WTC11 (cell line): ENCODE measurements around the gene LAMC2.

Experiments
- CREB1 ChIP-seq: sonication (generic); formaldehyde crosslinking; IDR thresholded peaks from 2 replicates; pipeline ENCODE4 v1.8.0; 2023; ENCODE audit warnings: mild to moderate bottlenecking, missing genetic modification reagents
- E2F5 ChIP-seq: sonication (generic); formaldehyde crosslinking; IDR thresholded peaks from 2 replicates; pipeline ENCODE4 v1.8.1; 2022; ENCODE audit warnings: mild to moderate bottlenecking, moderate library complexity, missing genetic modification reagents
- EMX1 ChIP-seq: fragments of 250-450 bp; sonication (Bioruptor Pico); IDR thresholded peaks from 2 replicates; pipeline ENCODE4 v1.8.0; 2021; ENCODE audit warnings: mild to moderate bottlenecking
- MAX ChIP-seq: sonication (generic); formaldehyde crosslinking; IDR thresholded peaks from 2 replicates; pipeline ENCODE4 v1.8.0; 2022; ENCODE audit warnings: mild to moderate bottlenecking, missing genetic modification reagents
- MYBL2 ChIP-seq: sonication (generic); formaldehyde crosslinking; IDR thresholded peaks from 2 replicates; pipeline ENCODE4 v1.8.1; 2023; ENCODE audit warnings: mild to moderate bottlenecking, moderate library complexity, missing genetic modification reagents
- TCF7 ChIP-seq: sonication (generic); formaldehyde crosslinking; IDR thresholded peaks from 2 replicates; pipeline ENCODE4 v1.8.0; 2022; ENCODE audit warnings: mild to moderate bottlenecking, low read depth, missing genetic modification reagents, moderate library complexity
- USF2 ChIP-seq: sonication (generic); formaldehyde crosslinking; IDR thresholded peaks from 2 replicates; pipeline ENCODE4 v1.8.1; 2023; ENCODE audit warnings: mild to moderate bottlenecking, missing genetic modification reagents, moderate library complexity
- ZBTB21 ChIP-seq: sonication (generic); formaldehyde crosslinking; IDR thresholded peaks from 2 replicates; pipeline ENCODE4 v1.8.1; 2023; ENCODE audit warnings: mild to moderate bottlenecking, missing genetic modification reagents, borderline replicate concordance
- TF ChIP-seq, protein P1 (sequence below): fragments of 200-600 bp; IDR thresholded peaks from 2 replicates; pipeline ENCODE4 v1.8.0; 2022; ENCODE audit warnings: antibody characterized with exemption

DNA sequence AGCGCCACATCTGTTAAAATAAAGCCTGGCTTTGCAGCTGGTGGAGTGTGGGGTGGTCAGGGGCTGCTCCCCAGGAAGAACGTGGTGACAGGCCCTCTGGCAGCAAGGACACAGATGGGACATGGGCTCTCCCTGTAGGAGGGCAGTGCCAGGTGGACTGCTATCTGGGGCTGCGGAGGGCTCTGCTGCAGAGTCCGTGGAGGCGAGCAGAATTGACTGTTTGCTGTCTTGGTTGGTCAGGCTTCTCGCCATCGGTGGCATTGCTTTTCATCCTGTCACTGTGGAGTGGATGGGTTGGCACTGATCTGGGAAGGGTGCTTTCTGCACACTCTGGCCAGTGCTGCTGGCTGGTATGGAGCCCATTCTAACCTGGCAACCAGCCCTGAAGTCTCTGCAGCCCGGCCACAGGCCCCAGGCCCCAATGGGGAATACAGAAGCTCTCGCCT lies 103.0 kb downstream of the LAMC2 start:
- TF ChIP-seq, protein P1, sequence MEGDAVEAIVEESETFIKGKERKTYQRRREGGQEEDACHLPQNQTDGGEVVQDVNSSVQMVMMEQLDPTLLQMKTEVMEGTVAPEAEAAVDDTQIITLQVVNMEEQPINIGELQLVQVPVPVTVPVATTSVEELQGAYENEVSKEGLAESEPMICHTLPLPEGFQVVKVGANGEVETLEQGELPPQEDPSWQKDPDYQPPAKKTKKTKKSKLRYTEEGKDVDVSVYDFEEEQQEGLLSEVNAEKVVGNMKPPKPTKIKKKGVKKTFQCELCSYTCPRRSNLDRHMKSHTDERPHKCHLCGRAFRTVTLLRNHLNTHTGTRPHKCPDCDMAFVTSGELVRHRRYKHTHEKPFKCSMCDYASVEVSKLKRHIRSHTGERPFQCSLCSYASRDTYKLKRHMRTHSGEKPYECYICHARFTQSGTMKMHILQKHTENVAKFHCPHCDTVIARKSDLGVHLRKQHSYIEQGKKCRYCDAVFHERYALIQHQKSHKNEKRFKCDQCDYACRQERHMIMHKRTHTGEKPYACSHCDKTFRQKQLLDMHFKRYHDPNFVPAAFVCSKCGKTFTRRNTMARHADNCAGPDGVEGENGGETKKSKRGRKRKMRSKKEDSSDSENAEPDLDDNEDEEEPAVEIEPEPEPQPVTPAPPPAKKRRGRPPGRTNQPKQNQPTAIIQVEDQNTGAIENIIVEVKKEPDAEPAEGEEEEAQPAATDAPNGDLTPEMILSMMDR, result no peak
- TF ChIP-seq TCF7, result no peak
- no peak for TF ChIP-seq CREB1 (CRISPR knock-in tag)
- no peak for TF ChIP-seq E2F5 (CRISPR knock-in tag)
- no peak for TF ChIP-seq USF2 (CRISPR knock-in tag)
- no peak for TF ChIP-seq ZBTB21 (CRISPR knock-in tag)
- TF ChIP-seq MYBL2 (CRISPR knock-in tag), result no peak
- no peak for TF ChIP-seq EMX1
- TF ChIP-seq MAX (CRISPR knock-in tag), result no peak
